NCI-H1930 (cell line): ENCODE results near the gene DOHH.
"Not testable (repeated sequence)": the region's sequence is repeated elsewhere in the genome, so short reads cannot be mapped to it uniquely, and the experiment has no call there.

Source experiments
- DNase-seq, 2 experiments: peaks; one replicate each; lab custom pipeline; 2025; lab: John Stamatoyannopoulos, UW

The DOHH gene

DNA sequence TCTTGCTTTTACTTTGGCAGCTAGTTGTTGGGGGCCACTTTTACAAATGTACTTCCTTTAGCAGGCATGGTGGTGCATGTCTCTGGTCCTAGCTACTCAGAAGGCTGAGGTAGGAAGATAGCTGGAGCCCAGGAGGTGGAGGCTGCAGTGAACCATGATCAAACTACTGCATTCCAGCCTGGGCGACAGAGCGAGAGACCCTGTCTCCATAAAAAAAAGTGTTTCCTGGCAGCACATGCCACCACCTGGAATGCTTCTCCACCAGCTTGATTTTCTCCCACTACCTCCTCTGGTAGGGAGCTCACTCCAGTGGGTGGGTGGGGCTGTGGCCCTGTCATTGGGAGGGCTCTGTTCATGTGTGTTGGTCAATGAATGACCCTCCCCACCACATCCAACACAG lies 18.2 kb upstream of the DOHH start:
- DNase-seq, result no peak

DNA sequence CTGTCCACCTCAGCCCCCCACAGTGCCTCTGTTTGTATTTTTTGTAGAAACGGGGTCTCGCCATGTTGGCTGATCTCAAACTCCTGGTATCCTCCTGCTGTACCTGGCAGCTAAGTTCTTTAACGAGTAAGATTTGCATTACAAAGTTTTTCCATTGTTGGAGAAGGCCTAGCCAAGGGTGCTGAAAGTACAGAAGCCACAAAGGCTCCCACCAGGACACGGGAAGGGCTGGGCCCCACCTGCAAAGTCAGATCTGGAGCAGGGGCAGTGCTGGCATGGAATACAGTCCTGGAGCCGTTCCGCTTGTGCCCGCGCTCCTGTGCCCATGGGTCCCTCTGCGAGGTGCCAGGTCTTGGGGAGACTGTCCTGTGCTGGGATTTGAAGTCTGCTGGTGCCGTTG lies 17.8 kb upstream of the DOHH start:
- DNase-seq, result no peak

DNA sequence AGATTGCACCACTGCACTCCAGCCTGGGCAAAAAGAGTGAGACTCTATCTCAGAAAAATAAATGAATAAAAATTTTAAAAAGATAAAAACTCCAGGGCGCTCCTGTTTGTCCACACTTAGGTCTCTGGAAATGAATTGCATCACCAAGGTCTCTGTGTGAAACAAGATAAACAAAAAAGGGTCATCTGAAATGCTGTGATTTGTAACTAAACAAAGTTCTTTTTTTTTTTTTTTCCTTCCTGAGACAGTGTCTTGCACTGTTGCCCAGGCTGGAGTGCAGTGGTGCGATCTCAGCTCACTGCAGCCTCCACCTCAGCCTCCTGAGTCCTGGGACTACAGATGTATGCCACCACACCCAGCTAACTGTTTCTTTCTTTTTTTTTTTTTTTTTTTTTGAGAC lies 17.2 kb upstream of the DOHH start:
- no peak for DNase-seq

DNA sequence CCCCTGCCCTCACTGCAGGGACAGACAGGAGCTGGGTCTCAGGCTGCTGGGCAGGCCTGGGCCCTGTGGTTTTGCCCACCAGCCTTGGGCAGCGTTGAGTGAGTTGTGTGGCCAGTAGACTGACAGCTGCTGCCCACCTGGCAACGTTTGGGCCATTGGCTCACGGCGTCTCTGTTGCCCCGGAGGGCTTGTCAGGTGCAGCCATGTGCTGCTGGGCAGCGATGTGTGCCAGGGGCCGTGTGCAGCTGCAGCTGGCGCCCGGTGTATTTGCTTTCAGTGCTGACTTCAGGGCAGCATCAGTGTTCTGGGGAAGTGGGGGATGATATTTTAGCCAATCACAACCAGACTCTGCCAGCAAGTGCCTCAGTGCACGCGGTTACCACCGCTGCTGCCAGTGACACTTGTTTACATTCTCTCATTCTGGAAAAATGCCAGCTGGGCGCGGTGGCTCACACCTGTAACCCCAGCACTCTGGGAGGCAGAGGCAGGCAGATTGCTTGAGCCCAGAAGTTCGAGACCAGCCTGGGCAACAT lies 16.3 kb upstream of the DOHH start:
- DNase-seq, result no peak

DNA sequence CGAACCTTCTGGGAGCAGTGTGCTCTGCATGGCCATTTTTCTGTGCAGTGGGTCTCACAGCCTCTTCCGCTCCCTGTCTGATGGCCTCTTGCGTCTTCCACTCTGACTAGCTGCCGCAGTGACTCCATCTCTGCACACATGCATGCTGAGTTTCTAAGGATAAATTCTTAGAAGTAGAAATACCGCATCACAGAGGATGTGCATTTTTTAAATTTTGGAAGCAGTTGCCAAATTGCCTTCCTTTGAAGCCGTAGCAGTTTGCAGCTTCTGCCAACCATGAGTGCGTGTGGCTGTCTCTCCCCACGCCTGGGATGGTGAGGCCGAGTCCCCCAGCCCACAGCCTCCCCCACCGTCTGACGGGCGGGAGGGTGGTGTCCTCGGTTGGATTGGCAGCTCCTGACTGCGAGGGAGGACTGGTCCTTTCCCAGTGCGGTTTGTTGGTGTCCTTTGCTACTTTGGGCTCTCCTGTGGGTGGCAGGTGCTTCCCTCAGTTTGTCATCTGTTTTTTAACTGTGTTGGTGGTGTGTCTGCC lies 15.5 kb upstream of the DOHH start:
- DNase-seq, result no peak

DNA sequence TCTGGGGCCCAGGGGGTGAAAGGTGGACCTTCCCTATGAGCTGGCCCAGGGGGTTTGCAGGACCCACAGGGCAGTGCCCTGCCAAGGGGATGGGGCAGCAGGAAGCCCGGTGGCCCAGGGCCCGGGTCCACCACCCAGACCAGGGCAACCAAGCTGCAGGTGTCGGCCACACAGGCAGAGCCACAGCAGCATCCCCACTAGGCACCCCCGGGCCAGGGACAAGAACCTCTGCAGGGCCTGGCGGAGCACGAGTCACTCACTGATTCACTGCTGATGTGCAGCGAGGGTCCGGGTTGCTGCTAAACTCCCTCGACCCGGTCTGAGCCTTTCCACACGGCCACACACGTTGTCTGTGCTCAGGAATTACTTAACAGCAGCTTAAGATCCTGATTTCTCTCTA lies 14.5 kb upstream of the DOHH start:
- no peak for DNase-seq

DNA sequence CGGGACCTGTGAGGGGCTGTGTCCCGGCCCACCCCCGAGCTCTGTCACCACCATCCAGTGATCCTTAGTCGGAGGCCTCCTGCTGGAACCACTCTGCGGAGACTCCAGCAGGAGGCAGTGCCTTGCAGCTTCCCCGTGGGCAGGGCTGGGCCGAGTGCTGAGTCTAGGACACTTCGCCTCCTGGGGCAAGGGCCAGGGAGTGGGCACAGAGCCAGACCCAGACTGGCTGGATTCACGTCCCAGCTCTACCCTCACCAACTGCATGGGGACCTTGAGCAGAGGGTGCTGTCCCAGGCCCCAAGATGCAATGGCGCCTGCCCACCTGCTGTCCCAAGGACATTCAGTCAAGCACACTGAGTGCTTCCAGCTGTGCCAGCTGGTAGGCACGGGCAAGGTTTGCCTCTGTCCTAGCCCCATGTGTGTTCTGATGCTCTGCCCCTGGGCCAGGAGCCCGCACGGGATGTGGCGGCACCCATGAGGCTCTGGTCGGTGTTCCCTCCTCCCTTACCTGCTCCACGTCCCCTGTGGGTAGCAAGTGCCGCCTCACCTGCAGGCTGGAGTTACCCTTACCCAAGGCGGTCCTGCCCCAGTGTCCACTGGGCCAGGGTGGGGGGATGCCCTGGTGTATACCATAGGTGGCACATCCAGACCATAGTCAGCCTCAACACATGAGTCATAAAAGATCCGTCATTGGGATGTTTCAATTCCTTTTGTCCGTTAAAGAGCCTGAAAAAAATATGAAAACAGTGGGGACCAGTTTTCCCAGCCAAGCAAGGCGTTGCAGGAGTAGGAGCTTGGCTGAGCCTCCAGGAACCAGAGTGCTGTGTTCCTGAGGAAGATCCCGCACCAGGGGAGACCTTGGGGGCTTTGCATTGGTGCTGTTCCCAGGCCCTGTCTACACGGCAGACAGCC lies 13.0 kb upstream of the DOHH start:
- DNase-seq, result no peak

DNA sequence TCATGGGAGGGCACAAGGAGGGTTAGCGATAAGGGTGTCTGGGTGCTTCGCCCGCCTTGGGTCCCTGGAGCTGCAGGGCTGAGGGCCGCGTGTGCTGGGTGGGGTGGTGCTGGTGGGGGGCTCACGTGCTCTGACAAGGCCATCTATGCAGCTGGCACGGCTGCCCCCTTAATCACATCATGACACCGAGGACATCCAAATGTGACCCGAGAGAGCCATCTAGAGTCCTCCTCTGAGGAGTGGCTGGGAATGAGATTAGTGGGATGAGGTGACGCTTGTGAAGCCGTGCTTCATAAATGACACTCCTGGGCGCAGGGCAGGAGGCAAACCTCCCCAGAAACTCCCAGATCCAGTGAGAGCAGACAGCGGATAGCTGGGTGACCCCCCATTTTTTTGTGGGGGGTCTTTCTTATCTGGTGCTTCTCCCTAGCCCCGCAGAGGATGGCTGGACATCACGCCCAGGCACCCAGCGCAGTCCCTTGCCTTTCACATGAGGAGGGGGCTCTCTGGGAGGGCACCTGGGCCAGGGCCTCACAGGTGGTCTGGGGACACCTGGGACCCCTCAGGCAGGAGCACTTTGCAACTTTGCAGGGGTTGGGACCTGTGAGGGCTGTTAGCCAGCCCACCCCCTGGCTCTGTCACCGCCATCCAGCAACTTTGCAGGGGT lies 12.2 kb upstream of the DOHH start:
- DNase-seq, result no peak

DNA sequence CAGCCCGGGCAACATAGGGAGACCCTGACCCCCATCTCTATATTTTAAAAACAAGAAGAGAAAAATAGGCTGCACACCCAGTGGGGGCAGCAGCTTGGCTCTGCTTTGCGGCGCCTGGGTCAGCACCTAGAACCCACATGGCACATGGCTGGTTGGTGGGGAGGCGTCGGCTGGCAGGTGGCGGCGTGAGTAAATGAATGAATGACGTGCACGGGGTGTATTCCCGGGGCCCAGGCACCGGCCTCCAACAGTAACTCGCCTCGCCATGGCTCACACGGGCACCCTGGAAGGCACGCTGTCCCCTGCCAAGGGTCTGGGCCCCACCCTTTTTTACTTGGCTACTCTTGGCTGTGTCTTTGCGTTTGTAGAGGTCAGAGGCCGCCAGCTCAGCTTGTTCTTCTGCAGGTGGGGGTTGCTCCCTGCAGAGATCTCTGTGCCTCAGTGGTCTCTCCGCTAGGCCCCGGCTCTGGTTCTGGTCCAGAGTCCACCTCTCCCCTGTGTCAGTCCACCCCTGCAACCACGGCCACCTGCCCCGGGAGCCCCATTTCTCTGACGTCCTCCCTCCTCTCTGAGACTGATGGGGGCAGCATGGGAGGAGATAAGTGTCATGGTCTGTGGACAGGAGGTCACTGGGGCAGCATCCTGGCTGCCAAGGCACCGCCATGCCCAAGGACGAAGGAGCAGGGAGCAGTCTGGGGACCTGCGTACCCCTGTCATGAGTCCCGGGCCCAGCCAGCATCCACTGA lies 11.2 kb upstream of the DOHH start:
- DNase-seq, result no peak

DNA sequence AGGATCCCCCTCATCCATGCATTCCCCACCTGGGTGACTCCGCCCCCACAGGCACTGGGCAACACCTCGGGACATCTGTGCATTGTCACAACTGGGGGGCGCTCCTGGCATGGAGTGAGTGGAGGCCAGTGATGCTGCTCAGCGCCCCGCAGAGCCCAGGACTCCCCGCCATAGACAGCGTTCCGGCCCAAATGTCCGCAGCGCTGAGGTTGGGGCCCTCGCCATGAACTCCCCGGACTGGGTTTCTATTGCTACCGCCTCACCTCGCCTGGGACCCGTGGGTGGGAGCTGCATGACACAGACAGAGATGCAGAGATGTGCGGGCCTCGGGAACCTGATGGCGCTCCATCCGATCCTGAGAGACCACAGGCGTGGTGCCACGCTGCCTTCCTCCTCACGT lies 10.3 kb upstream of the DOHH start:
- DNase-seq, result no peak

DNA sequence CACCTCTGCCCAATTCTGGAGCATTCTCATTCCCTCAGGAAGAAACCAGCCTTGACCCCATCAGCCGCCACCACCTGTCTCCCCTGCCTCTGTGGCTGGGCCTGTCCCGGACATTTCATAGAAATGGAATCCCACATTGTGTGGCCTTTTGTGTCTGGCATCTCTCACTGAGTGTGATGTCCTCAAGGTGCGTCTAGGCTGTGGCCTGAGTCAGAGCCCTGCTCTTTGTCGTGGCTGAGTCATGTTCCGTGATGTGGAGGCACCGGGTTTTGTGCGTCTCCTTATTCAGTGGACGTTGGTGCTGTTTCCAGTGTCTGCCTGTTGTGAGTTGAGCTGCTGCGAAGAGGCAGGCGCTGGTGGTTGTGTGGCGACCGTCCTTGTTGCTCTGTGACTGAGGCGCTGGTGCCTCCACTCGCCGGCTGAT lies 9.1 kb upstream of the DOHH start:
- DNase-seq, result no peak

DNA sequence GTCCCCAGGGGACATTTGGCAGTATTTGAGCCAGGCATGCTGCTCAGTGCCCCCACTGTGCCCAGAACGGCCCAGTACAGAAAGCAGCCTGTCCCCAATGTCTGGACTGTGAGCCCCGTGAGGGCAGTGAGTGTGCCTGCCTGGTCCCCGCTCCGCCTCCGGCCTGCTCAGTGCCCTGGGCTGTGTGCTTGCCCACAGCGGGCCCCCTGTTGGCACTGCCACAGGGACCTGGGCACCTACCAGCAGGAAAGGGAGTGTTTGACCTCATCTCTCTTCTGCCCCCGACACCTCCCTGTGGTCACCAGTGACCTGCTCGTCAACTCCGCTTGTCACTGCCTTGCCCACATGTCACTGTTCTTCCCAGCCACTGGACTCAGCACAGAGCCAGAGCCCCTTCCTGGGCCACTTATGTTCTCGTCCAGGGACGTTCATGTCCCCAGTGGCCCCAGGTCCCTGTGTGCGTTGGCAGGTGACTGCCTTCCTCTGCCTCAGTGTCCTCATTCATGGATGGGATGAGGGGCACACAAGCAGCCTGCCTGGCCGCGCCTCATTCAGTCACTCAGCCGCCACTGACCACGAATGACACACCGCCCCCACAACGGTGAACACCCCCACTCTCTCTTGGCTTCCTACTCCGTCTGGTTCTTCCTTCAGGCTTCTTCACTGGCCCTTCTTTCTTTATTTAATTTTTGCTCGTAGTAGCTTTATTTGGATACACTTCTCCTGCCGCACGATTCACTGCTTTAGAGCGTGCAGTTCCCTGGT lies 8.5 kb upstream of the DOHH start:
- DNase-seq, result no peak

DNA sequence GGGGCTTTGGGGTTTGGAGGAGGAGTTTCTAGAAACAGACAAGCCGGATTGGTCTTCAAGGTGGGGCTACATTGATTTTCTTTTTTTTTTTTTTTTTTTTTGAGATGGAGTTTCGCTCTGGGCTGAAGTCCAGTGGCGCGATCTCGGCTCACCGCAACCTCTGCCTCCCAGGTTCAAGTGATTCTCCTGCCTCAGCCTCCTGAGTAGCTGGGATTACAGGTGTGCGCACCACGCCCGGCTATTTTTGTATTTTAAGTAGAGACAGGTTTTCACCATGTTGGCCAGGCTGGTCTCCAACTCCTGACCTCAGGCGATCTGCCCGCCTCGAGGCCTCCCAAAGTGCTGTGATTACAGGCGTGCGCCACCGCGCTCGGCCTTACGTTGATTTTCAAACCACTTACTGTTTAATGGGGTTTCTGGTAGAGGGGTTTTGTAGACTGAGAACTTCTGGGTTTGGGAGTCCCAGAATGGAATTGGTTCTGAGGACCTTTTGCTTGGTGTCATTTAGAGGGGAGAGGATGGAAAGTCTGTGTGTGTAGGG lies 7.7 kb upstream of the DOHH start:
- not testable (repeated sequence) for DNase-seq

DNA sequence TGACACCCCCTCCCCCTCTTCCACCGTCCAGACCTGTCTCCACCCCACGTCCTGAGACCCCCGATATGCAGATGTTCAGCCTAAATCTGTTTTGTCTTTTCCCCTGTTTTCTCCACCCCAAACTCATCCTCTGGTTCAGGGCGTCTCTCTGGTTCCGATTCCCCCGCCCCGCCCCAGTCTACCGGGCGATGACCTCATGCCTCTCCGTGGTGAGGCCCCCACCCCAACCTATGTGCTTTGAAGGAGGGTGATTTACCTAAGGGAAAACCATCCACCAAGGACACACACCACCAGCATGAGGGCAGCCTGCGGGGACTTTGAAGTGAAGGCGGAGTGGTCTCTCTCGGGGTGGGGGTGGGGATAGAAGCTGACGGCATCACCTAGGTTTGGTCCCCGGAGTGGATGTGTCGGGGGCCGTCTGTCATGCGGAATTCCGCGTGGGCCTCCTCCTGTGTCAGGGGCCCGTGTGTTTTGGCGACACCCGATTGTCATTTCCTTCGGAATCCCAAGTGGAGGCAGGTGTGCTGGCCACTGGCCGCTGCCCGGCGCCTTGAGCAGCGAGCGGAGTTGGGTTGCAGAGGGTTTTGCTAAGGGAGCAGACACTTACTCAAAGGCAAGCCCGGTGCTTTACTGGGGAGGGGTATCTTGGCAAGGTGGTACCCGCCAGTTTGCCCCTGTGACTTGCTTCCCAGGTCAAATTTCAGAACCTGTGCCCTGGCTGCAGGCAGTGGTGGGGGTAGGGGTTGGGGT lies 7.1 kb upstream of the DOHH start:
- DNase-seq, result no peak

DNA sequence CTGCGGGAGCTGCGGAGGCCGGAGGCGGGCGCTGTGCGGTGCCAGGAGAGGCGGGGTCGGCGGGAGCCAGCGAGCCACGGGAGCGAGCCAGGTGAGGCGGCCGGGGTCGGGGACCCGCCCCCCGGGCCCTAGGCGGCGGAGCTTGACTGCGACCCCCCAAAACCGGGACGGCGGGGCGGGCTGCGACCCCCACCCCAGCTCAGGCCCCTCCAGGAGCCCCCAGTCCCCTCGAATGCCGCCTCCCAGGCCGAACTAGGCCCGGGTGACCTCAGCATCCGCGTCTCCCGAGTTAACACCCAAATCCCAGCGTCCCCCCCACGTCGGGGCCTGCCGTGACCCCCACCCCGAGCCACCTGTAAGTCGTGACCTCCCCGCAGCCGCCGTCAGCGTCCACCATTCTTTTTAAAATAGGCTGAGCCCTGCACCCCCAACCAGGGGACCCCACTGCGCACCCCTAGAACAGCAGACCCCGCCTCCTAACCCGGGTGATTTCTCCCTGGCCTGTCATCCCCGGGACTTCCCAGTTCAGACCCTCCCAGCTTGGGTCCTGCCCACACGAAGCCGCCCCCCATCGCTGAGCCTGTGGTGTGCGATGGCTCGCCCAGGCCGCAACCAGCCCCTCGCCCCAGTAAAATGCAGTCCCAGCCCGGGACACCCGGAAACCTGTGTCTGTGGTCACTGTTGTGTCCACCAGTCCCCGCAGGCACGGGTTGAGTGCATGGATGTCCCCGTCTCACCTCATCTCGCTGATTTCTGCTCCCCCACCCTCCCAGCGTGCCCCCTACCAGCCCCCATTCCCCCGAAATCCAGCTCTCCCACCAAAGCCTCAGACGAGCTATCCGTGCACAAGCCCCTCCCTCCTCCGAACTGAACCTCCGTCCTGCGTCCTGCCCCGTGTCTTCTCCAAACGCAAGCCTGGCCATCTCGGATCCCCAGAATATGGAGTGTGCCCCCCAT lies 6.2 kb upstream of the DOHH start:
- no peak for DNase-seq

DNA sequence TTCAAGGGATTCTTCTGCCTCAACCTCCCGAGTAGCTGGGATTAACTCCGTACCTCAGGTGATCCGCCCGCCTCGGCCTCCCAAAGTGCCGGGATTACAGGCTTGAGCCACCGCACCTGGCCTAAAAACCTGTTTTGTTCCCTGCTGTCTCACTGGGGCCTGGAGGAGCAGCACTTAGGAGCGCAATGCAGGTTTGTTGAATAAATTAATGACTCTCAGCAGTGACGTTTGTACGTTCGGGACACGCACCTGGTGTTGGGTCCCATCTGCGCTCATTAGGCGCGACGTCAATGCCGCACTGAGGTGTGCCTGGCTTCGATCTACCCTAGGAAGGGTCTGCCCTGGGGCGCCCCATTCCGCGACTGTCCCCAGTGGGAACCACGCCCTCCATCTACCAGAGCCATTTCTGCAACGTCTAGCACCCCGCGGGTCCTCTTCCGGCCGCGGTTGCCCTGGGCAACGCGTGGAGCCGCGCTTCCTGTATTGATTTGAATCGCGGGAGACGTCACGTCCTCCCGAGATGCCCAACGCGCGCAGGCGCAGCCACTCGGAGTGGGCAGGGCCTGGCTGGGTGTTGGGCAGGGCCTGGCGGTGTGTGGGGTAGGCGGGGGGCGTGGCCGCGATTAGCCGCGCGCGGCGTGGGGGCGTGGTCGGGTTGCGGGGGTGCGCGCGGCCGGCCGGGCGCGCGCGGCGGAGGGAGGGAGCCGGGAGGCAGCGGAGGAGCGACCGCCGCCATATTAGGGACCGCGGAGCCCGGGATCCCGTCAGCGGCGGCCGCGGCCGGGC lies 5.3 kb upstream of the DOHH start, which contains the start of gene FZR1:
TSS of gene FZR1 (plus strand) at position 714 of the 786 bp plus-strand sequence. CDS start 16,679 bp downstream, outside the sequence.
- peak; percentile 95 to 96 for DNase-seq

DNA sequence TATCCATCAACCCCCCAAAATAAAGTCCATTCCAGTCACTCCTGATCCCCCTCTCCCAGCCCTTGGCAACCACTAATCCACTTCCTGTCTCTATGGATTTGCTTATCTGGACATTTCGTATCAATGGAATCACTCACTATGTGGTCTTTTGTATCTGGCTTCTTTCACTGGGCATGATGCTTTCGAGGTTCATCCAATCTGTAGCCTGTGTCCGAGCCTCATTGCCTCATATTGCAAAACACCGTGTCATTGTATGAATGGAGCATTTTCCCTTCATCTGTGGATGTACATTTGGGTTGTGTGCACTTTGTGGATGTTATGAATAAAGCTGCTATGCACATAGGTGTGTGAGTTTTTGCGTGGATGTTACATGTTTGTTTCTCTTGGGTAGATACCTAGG lies 4.3 kb upstream of the DOHH start:
- DNase-seq, result no peak

DNA sequence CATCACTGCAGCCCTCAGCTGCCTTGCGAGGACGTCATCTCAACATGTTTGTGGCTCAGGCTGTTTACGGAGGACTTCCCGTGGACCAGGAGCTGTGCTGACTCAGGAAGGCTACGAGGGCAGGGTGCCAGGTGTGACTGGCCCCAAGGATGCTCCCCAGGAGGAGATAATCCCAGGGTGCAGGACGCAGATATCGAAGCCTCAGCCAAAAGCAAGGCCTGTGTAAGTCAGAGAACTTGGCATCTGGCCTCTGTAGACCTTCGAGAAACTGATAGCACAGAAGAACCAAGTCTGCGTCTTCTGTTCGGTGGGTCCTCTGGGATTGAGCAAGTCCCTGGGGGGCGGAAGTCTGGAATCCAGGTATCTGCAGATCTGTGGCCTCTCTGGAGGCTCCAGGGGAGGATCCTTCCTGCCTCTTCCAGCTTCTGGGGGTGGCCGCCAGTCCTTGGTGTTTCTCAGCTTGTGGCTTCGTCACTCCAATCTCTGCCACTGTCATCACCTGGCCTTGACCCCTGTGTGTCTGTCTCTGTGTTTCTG lies 2.6 kb upstream of the DOHH start:
- DNase-seq, result no peak
